HCT116 (cell line): ENCODE results near the gene FNDC3A. TPM values are rescaled to one million over a fixed set of nuclear protein-coding genes. Genes with fewer than 3 reads are reported as not detected.
"Not testable (repeated sequence)": the region's sequence is repeated elsewhere in the genome, so short reads cannot be mapped to it uniquely, and the experiment has no call there.

ENCODE experiments used
- ATAC-seq: fragments of 200-7000 bp; cut with Tn5 transposase; 2 replicates; pipeline ENCODE4 v1.9.1; 2020; ENCODE audit warnings: mild to moderate bottlenecking, moderate library complexity
- BruUV-seq: library from RNA; stranded (reverse); fragments of 400-500 nt; replicated peaks from 2 replicates; lab custom pipeline; 2021; lab: Mats Ljungman, UMichigan
- CTCF ChIA-PET: fragments of 300-600 bp; sonication (Branson Sonifier 250); formaldehyde crosslinking; loops from one replicate; lab custom pipeline; 2021; ENCODE audit warnings: antibody characterized with exemption; lab: Charles Lee
- POLR2A ChIA-PET: fragments of 300-600, 350-600 bp; sonication (Branson Sonifier 250); formaldehyde crosslinking; loops from one replicate; lab custom pipeline; 2021; ENCODE audit warnings: antibody characterized with exemption; lab: Charles Lee
- RAD21 ChIA-PET, 2 experiments: fragments of 300-600 bp; sonication (Branson Sonifier 250); formaldehyde crosslinking; loops; one replicate each; lab custom pipeline; 2023; ENCODE audit warnings: low total read pairs in 2 of 2; ENCODE audit not compliant: uncharacterized antibody in 2 of 2, unreplicated experiment in 2 of 2, low non-redundant PET in 1 of 2; lab: Charles Lee
- DNase-seq: peaks from one replicate; pipeline ENCODE4 v3.0.0-alpha.2; 2010; ENCODE audit warnings: low read depth, low spot score
- H2AFZ ChIP-seq: fragments of 200-600 bp; shearing (Covaris generic), sonication (generic); 2 replicates; pipeline ENCODE4 v1.6.1; 2017; ENCODE audit warnings: low read depth, mixed run types, mixed read lengths, antibody characterized with exemption, low read length; ENCODE audit not compliant: poor library complexity, severe bottlenecking
- H3K27ac ChIP-seq: 2 replicates; pipeline ENCODE4 v1.5.1; 2012; ENCODE audit warnings: low read depth, low read length
- H3K27me3 ChIP-seq: fragments of 200-600 bp; sonication (generic); 2 replicates; pipeline ENCODE4 v1.6.1; 2016; ENCODE audit warnings: mixed run types, low read length, mixed read lengths; ENCODE audit not compliant: insufficient read depth
- H3K36me3 ChIP-seq, 2 experiments: fragments of 200-500 bp in 1 of 2; fragments of 200-600 bp in 1 of 2; sonication (Bioruptor generic) in 1 of 2; sonication (generic) in 1 of 2; 2 replicates each; pipeline versions ENCODE4 v1.5.1 to v1.6.1; 2014 to 2016; ENCODE audit warnings: low read length in 2 of 2, inconsistent platforms in 1 of 2, mixed read lengths in 1 of 2, mixed run types in 1 of 2; ENCODE audit not compliant: insufficient read depth in 2 of 2, control insufficient read depth in 1 of 2
- H3K4me1 ChIP-seq, 2 experiments: fragments of 200-600 bp in 1 of 2; sonication (generic) in 1 of 2; 2 replicates each; pipeline versions ENCODE4 v1.5.1 to v1.6.1; 2012 to 2017; ENCODE audit warnings: low read length in 2 of 2, inconsistent platforms in 1 of 2, mild to moderate bottlenecking in 1 of 2, mixed read lengths in 1 of 2, mixed run types in 1 of 2, moderate library complexity in 1 of 2; ENCODE audit not compliant: insufficient read depth in 2 of 2, control insufficient read depth in 1 of 2
- H3K4me2 ChIP-seq: fragments of 200-600 bp; sonication (generic); 2 replicates; pipeline ENCODE4 v1.6.1; 2017; ENCODE audit warnings: mixed run types, low read length, mixed read lengths
- H3K4me3 ChIP-seq, 2 experiments: fragments of 200-600 bp in 1 of 2; sonication (generic) in 1 of 2; replicated peaks in 1 of 2; 2 replicates each; pipeline ENCODE4 v1.5.1; 2011 to 2016; ENCODE audit warnings: low read length in 2 of 2, control low read depth in 1 of 2, low read depth in 1 of 2, mild to moderate bottlenecking in 1 of 2, mixed read lengths in 1 of 2, mixed run types in 1 of 2
- H3K79me2 ChIP-seq: fragments of 200-600 bp; sonication (generic); 2 replicates; pipeline ENCODE4 v1.6.1; 2017; ENCODE audit warnings: mild to moderate bottlenecking, mixed run types, low read length, moderate library complexity, mixed read lengths; ENCODE audit not compliant: insufficient read depth
- H3K9ac ChIP-seq: fragments of 200-600 bp; sonication (generic); 2 replicates; pipeline ENCODE4 v1.6.1; 2016; ENCODE audit warnings: low read length, mixed read lengths
- H3K9me2 ChIP-seq: fragments of 200-600 bp; sonication (generic), shearing (Covaris generic); 2 replicates; pipeline ENCODE4 v1.6.1; 2017; ENCODE audit warnings: mixed run types, mild to moderate bottlenecking, moderate library complexity; ENCODE audit not compliant: insufficient read depth
- H3K9me3 ChIP-seq, 2 experiments: fragments of 200-500 bp in 1 of 2; fragments of 200-600 bp in 1 of 2; sonication (Bioruptor generic) in 1 of 2; sonication (generic) in 1 of 2; 2 replicates each; pipeline ENCODE4 v1.6.1; 2014 to 2017; ENCODE audit warnings: low read length in 2 of 2, mixed read lengths in 2 of 2, inconsistent platforms in 1 of 2, low read depth in 1 of 2, mild to moderate bottlenecking in 1 of 2, mixed run types in 1 of 2, moderate library complexity in 1 of 2; ENCODE audit not compliant: control insufficient read depth in 1 of 2, insufficient read depth in 1 of 2
- H4K20me1 ChIP-seq: fragments of 200-600 bp; sonication (generic), shearing (Covaris generic); 2 replicates; pipeline ENCODE4 v1.6.1; 2017; ENCODE audit warnings: mixed run types, mild to moderate bottlenecking, moderate library complexity; ENCODE audit not compliant: insufficient read depth
- EGR1 ChIP-seq: IDR thresholded peaks from 2 replicates; pipeline ENCODE4 v1.6.1; 2012; ENCODE audit warnings: low read depth
- ELF1 ChIP-seq: IDR thresholded peaks from 2 replicates; pipeline ENCODE4 v1.6.1; 2012; ENCODE audit warnings: low read depth, borderline replicate concordance
- EZH2 ChIP-seq: fragments of 200-600 bp; sonication (generic); IDR thresholded peaks from 2 replicates; pipeline ENCODE4 v1.6.1; 2017; ENCODE audit warnings: antibody characterized with exemption, mixed run types
- EZH2phosphoT487 ChIP-seq: fragments of 200-600 bp; IDR thresholded peaks from 2 replicates; pipeline ENCODE4 v1.6.1; 2018; ENCODE audit warnings: antibody characterized with exemption, borderline replicate concordance
- POLR2A ChIP-seq: IDR thresholded peaks from 2 replicates; pipeline ENCODE4 v1.7.0; 2011; ENCODE audit warnings: borderline replicate concordance; ENCODE audit not compliant: insufficient read depth, insufficient read length; ENCODE audit errors: extremely low read depth
- RAD21 ChIP-seq: IDR thresholded peaks from 2 replicates; pipeline ENCODE4 v1.6.1; 2012; ENCODE audit warnings: low read depth, mild to moderate bottlenecking
- SP1 ChIP-seq: IDR thresholded peaks from 2 replicates; pipeline ENCODE4 v1.6.1; 2012; ENCODE audit warnings: low read depth
- TCF7L2 ChIP-seq: IDR thresholded peaks from 2 replicates; pipeline ENCODE4 v1.7.0; 2011; ENCODE audit warnings: borderline replicate concordance, inconsistent platforms; ENCODE audit not compliant: insufficient read depth, insufficient read length; ENCODE audit errors: extremely low read depth
- YY1 ChIP-seq: IDR thresholded peaks from 2 replicates; pipeline ENCODE4 v1.6.1; 2011; ENCODE audit warnings: low read length, low read depth, moderate library complexity, mild to moderate bottlenecking; ENCODE audit not compliant: insufficient replicate concordance; ENCODE audit errors: extremely low read depth
- intact Hi-C: fragments of 100-400 bp; cut with micrococcal nuclease; formaldehyde crosslinking; loops from 2 replicates; pipeline ENCODE4 v1.10.0; 2022
- total RNA-seq: library from RNA; stranded (reverse); gene quantifications from one replicate; pipeline ENCODE4 v1.2.1, GENCODE V29; 2021; ENCODE audit not compliant: unreplicated experiment
- TF ChIP-seq, protein P1 (sequence below): IDR thresholded peaks from 2 replicates; pipeline ENCODE4 v1.6.1; 2012
- TF ChIP-seq, protein P2 (sequence below): IDR thresholded peaks from 2 replicates; pipeline ENCODE4 v1.6.1; 2011; ENCODE audit warnings: mild to moderate bottlenecking, low read length, moderate library complexity; ENCODE audit not compliant: insufficient replicate concordance; ENCODE audit errors: extremely low read depth
- TF ChIP-seq, protein P3 (sequence below): IDR thresholded peaks from 2 replicates; pipeline ENCODE4 v1.6.1; 2012

FNDC3A gene
- total RNA-seq, 1 experiment from 2014 or later: 30.5 TPM

- Histone ChIP-seq H4K20me1 (no peaks in the 10 kb centered on the region), H3K79me2 (no peaks in the 10 kb centered on the region), H3K27ac (no peak overlapping the region), H3K27me3 (no peaks in the 10 kb centered on the region), H3K4me2 (no peak overlapping the region), H3K9me3 (no peaks in the 10 kb centered on the region), H3K9ac (no peak overlapping the region), H3K9me2 (no peaks in the 10 kb centered on the region), H3K4me3 (no peak overlapping the region), H3K4me1 (no peaks in the 10 kb centered on the region)
- ChIA-PET RAD21 (no interaction called here), CTCF (no interaction called here), POLR2A (no interaction called here)
- BruUV-seq: no TSS peak
- TF ChIP-seq, protein P1, sequence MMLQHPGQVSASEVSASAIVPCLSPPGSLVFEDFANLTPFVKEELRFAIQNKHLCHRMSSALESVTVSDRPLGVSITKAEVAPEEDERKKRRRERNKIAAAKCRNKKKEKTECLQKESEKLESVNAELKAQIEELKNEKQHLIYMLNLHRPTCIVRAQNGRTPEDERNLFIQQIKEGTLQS: no peak
- no peak for TF ChIP-seq ELF1
- no peak for TF ChIP-seq POLR2A
- no peak for TF ChIP-seq YY1
- TF ChIP-seq RAD21: no peak
- TF ChIP-seq EZH2phosphoT487: no peak
- TF ChIP-seq SP1: no peak
- TF ChIP-seq, protein P2, sequence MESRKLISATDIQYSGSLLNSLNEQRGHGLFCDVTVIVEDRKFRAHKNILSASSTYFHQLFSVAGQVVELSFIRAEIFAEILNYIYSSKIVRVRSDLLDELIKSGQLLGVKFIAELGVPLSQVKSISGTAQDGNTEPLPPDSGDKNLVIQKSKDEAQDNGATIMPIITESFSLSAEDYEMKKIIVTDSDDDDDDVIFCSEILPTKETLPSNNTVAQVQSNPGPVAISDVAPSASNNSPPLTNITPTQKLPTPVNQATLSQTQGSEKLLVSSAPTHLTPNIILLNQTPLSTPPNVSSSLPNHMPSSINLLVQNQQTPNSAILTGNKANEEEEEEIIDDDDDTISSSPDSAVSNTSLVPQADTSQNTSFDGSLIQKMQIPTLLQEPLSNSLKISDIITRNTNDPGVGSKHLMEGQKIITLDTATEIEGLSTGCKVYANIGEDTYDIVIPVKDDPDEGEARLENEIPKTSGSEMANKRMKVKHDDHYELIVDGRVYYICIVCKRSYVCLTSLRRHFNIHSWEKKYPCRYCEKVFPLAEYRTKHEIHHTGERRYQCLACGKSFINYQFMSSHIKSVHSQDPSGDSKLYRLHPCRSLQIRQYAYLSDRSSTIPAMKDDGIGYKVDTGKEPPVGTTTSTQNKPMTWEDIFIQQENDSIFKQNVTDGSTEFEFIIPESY: no peak
- TF ChIP-seq EGR1: no peak
- TF ChIP-seq, protein P3, sequence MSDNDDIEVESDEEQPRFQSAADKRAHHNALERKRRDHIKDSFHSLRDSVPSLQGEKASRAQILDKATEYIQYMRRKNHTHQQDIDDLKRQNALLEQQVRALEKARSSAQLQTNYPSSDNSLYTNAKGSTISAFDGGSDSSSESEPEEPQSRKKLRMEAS: no peak
- TF ChIP-seq EZH2: no peak
- no peak for TF ChIP-seq TCF7L2
- TF ChIP-seq, all 23 proteins: peak for 0
- intact Hi-C loops: no loop called here
- no peak for ATAC-seq
- DNase-seq: no peak
- no peak overlapping the region for H2AFZ ChIP-seq
- H3K36me3 ChIP-seq: no peaks in the 10 kb centered on the region
These were observed 91.1 kb downstream of the FNDC3A start for GRCh38 chr13:49066856-49067255.

- H3K27ac ChIP-seq, H3K4me3 ChIP-seq, BruUV-seq, intact Hi-C loops, CTCF ChIA-PET, H4K20me1 ChIP-seq, DNase-seq, POLR2A ChIA-PET, H3K9ac ChIP-seq, H3K4me1 ChIP-seq, H3K27me3 ChIP-seq, H3K36me3 ChIP-seq, ATAC-seq, H3K9me2 ChIP-seq, H3K79me2 ChIP-seq, H3K4me2 ChIP-seq, RAD21 ChIA-PET, H2AFZ ChIP-seq, H3K9me3 ChIP-seq: not testable (repeated sequence)
These were observed 92.8 kb downstream of the FNDC3A start for GRCh38 chr13:49068498-49068897.

DNA sequence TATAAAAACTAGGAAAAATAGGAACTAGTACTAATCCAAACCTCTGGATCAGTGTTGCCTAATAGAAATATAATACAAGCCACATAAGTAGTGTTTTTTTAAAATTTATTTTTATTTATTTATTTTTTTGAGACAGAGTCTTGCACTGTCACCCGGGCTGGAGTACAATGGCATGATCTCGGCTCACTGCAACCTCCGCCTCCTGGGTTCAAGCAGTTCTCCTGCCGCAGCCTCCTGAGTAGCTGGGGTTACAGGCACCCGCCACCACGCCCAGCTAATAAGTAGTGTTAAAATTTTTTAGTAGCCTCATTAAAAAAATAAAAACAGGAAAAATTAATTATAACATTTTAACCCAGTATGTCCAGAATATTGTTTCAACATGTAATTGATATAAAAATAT is 94.3 kb downstream of the FNDC3A start:
- H3K4me3 ChIP-seq, ATAC-seq, H3K4me2 ChIP-seq, H3K9me3 ChIP-seq, H4K20me1 ChIP-seq, H3K9me2 ChIP-seq, RAD21 ChIA-PET, DNase-seq, BruUV-seq, H3K79me2 ChIP-seq, POLR2A ChIA-PET, intact Hi-C loops, H3K4me1 ChIP-seq, H3K27ac ChIP-seq, H3K36me3 ChIP-seq, H2AFZ ChIP-seq, CTCF ChIA-PET, H3K9ac ChIP-seq, H3K27me3 ChIP-seq: not testable (repeated sequence)
